Left colon (tissue), 2 donors: ENCODE results near the gene MUC5B. TPM values are rescaled to one million over a fixed set of nuclear protein-coding genes. Genes with fewer than 3 reads are reported as not detected.

Source experiments
- ATAC-seq: fragments of 200-7000 bp; cut with Tn5 transposase; one replicate; pipeline ENCODE4 v1.9.1; 2020; ENCODE audit warnings: mild to moderate bottlenecking, moderate library complexity
- DNase-seq, 2 donors: peaks; one replicate each; pipeline ENCODE4 v3.0.0-alpha.2; 2020
- intact Hi-C, 2 donors: fragments of 100-400 bp; cut with DNase I in 1 of 2; cut with micrococcal nuclease in 1 of 2; formaldehyde crosslinking; loops; one replicate each; pipeline versions ENCODE4 v1.11.2 to v1.14.0; 2022; cut with DNase I, micrococcal nuclease
- total RNA-seq, 2 donors: library from RNA; stranded (reverse); fragmentation: NEBNext Ultra II Directional; extraction: Animal tissue kit (Norgen Biotek cat#: 25700); gene quantifications; one replicate each; pipeline ENCODE4 v1.2.1, GENCODE V29; 2021
- donor health status: DM: no; HTN: no; CAD: no.
- donor health status: DM: yes; HTN: yes; CAD: no.

Gene MUC5B
- total RNA-seq, 2 donors from 2014 or later, result 258 to 369 TPM

- DNase-seq (peak; percentile 26 to 30), ATAC-seq (peak; percentile 31)
- intact Hi-C loops, result loop anchor here (5.0 to 10.0 kb wide), 2 partner anchors 315 to 317 kb away; no protein-coding TSS in a partner anchor
These were observed 22.9 kb upstream of the MUC5B start for GRCh38 chr11:1199751-1200610.

GRCh38 chr11:1200611-1201191 is 22.2 kb upstream of the MUC5B start:
- intact Hi-C loops, result loop anchor here (5.0 to 10.0 kb wide), 2 partner anchors 314 to 317 kb away; no protein-coding TSS in a partner anchor
- DNase-seq (peak in 1 of 2 donors; percentile 25), ATAC-seq (peak; percentile 20)

GRCh38 chr11:1201395-1202153 is 21.3 kb upstream of the MUC5B start:
- intact Hi-C loops, result loop anchor here (5.0 to 10.0 kb wide), 2 partner anchors 313 to 316 kb away; no protein-coding TSS in a partner anchor
- no peak for ATAC-seq
- DNase-seq, result no peak

GRCh38 chr11:1202154-1202775 is 20.6 kb upstream of the MUC5B start:
- DNase-seq (peak in 1 of 2 donors; percentile 23), ATAC-seq (no peak)
- intact Hi-C loops, result loop anchor here (5.0 to 10.0 kb wide), 2 partner anchors 313 to 315 kb away; no protein-coding TSS in a partner anchor

DNA sequence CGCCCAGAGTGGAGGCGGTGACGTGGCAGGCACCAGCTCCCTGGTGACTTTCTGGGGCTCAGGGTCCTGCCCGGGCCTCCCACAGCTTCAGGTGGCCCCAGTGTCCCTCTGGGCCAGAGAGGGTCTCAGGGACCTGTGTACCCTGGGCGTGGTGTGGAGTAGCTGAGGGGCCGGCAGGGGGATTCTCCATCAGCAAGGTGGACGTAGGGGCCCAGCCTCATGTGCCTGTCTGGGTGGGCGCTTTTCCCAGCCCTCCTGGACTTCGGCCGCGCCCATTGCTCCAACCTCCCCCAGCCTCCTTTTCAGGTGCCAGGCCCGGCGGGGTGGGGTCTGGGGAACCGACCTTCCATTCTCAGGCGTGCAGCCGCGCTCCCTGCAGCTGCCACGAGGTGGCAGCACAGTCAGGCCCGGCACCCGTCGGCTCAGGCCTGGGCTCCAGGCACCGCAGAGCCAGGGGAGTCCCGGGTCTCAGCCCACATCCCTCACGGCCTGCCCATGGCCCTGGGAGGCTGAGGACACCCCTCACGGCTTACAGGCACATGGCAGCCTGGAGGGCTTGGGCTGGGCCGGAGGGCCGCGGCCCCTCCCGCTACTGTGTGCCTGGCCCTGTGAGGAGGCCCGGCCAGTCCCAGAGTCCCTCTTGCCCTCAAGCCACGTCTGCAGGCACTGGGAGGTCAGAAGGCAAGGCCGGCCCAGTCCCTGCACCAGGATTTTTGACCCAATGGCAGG is 19.9 kb upstream of the MUC5B start:
- ATAC-seq, result peak; percentile 73
- peak; percentile 43 to 76 for DNase-seq
- intact Hi-C loops, result loop anchor here (5.0 to 10.0 kb wide), 2 partner anchors 312 to 314 kb away; no protein-coding TSS in a partner anchor

GRCh38 chr11:1203505-1204271 is 19.2 kb upstream of the MUC5B start:
- peak; percentile 42 to 46 for DNase-seq
- ATAC-seq, result peak; percentile 41

GRCh38 chr11:1204381-1205101 is 18.3 kb upstream of the MUC5B start:
- DNase-seq (no peak), ATAC-seq (no peak)
- intact Hi-C loops, result loop anchor here (5.0 to 10.0 kb wide), 2 partner anchors 310 to 313 kb away; no protein-coding TSS in a partner anchor

More at GRCh38 chr11:1203505-1204271, 19.2 kb upstream of the MUC5B start:
- intact Hi-C loops, result loop anchor here (5.0 to 10.0 kb wide), 2 partner anchors 311 to 314 kb away; no protein-coding TSS in a partner anchor

- no peak for ATAC-seq
- DNase-seq, result peak in 1 of 2 donors; percentile 22
- intact Hi-C loops, result loop anchor here in 1 of 2 donors (10.0 kb wide), 1 partner anchor 309 kb away; no protein-coding TSS in a partner anchor
These were observed 17.5 kb upstream of the MUC5B start for GRCh38 chr11:1205121-1205986.

GRCh38 chr11:1205987-1206331 is 16.9 kb upstream of the MUC5B start:
- intact Hi-C loops, result loop anchor here in 1 of 2 donors (10.0 kb wide), 1 partner anchor 309 kb away; no protein-coding TSS in a partner anchor
- no peak for DNase-seq
- no peak for ATAC-seq

- no peak for DNase-seq
- ATAC-seq, result no peak
- intact Hi-C loops, result loop anchor here in 1 of 2 donors (10.0 kb wide), 1 partner anchor 308 kb away; no protein-coding TSS in a partner anchor
These were observed 16.2 kb upstream of the MUC5B start for GRCh38 chr11:1206391-1207271.

DNA sequence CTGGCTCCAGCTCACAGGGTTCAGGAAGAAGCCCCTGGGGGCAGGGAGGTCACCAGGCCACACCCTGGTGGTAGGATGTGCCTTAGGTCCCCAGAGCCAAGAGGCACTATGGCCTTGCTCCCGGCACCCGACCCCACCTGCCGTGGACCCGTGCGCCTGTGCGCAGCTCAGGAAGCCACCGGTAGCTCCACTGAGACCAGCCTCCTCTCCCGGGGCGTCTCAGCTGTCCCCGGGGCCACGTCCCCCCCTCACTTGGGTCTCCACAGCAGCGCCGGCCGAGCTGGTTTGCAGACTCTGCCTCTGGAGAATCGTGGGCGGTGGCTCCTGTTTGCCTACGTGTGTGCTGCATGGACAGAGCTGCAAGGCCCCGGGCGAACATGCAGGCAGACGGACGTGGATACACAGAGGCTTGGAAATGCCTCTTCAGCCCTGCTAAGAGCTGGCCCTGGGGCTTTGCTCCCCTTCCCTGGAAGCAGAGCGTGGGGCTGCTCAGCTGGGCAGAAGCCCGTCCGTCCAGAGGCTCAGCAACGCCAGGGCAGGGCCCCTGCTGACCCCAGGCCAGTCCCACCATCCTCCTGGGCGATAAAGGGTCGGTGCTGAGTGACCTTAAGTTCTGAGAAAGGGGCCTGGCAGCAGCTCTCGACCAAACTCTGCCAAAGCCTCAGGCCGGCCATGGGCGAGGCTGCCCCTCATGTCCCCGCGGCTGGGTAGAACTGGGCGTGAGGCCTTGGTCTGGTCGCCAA is 15.3 kb upstream of the MUC5B start:
- intact Hi-C loops, result loop anchor here in 1 of 2 donors (10.0 kb wide), 1 partner anchor 307 kb away; no protein-coding TSS in a partner anchor
- DNase-seq, result peak; percentile 7 to 22
- no peak for ATAC-seq

DNA sequence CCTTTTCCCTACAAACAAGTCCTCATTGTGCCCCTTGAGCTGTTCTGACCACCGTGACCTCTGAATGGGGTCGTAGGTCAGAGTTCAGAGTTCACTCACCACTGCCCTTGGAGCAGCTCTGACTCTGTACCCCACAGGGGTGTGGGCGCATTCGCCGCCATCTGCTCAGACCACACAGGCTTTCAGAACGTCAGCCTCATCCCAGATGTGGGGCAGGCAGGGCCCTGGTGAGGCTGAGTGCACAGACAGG is 14.8 kb upstream of the MUC5B start:
- no peak for ATAC-seq
- intact Hi-C loops, result loop anchor here in 1 of 2 donors (10.0 kb wide), 1 partner anchor 307 kb away; no protein-coding TSS in a partner anchor
- no peak for DNase-seq

GRCh38 chr11:1208394-1209261 is 14.2 kb upstream of the MUC5B start:
- intact Hi-C loops, result loop anchor here in 1 of 2 donors (10.0 kb wide), 1 partner anchor 306 kb away; no protein-coding TSS in a partner anchor
- no peak for DNase-seq
- no peak for ATAC-seq
